GM18868 (cell line): ENCODE data around the gene STXBP1.

Experiments
- ATAC-seq: cut with Tn5 transposase; IDR thresholded peaks from one replicate; pipeline ENCODE4 v1.9.1; 2021; ENCODE audit warnings: mild to moderate bottlenecking, moderate library complexity; ENCODE audit not compliant: unreplicated experiment

STXBP1 gene

DNA sequence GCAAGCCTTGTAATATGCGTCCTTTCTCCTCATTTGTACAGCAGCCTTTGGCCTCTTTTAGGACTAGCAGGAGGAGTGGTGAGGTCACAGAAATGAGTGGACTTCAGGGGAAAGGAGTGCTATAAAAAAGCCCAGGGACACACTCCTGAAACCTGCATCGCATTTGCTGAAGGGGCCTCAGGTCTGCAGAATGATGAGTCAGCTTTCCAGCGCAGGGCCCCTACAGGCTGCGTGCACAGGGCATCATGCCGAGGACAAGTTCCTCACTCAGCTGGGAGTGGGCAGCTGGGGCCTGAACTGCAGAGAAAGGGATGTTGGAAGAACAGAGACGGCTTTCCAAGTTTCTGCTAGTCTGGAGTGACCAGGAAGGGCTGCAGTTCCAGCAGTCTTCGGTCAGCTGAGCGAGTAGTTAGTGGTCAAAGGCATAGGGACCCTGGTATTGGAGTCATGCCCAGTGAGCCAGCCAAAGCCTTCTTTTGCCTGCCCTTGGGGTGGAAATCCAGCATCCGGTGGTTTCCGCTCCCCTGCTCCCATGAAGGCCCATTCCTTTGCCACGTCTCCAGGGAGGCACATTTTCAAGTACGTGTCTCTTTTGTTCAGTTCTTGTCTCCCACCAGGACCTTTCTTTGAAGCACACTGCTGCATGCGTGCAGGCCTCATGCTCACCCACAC is 77.4 kb downstream of the STXBP1 start:
- ATAC-seq: no peak

- ATAC-seq: no peak
Observed at GRCh38 chr9:127690735-127691134, 78.7 kb downstream of the STXBP1 start.

- ATAC-seq: no peak
Observed at GRCh38 chr9:127692071-127692470, 80.0 kb downstream of the STXBP1 start.

- no peak for ATAC-seq
Observed at GRCh38 chr9:127693143-127693542, 81.1 kb downstream of the STXBP1 start.

DNA sequence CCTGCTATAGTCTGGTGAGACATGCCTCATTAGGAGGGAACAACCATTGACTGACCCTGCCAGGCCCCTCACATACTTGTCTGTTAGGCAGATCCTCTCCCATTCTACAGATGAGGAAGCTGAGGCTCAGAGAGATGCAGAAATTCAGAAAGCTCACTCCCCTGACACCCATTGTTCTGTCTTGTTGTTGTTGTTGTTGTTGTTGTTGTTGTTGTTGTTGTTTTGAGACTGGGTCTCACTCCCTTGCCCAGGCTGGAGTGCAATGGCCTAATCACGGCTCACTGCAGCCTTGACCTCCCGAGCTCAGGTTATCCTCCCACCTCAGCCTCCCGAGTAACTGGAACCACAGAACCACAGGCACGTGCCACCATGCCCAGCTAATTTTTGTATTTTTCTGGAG is 81.6 kb downstream of the STXBP1 start:
- ATAC-seq: no peak

DNA sequence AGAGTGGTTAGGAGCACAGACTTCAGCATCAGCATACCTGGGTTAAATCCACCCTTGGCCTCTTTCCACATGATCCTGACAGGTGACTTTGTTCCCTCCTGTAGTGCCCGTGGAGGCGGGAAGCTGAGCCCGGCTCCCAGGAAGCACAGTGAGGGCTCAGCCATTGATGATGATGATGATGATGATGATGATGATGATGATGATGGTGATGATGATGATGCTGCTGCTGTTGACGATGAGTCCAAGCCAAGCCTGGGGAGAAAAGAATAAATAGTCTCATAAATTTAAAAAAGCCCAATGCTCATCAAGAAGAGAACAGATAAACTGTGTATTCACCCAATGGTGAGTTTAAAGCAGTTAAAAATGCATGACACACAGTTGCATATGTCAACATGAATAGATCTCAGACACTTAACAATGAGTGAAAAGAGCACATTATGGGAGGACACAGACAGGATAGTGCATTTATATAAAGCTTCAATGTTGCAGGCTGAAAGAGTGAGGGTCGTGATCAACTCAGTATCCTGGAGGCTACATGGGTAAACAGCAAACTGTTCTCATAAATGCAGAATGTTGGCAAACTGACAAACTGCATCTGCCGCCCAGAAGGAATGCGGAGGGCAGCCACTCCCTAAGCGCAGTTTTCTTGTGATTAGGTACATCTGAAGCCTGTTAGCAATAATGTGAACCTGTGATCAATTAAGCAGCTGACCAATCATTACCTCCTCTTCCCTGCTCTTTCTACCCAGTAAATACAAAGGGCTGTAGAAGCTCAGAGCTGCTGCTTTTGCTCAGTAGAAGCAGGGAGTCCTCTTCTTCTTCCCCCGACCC is 83.0 kb downstream of the STXBP1 start:
- no peak for ATAC-seq

GRCh38 chr9:127697575-127697974 is 85.5 kb downstream of the STXBP1 start:
- ATAC-seq: no peak

GRCh38 chr9:127698386-127698785 is 86.3 kb downstream of the STXBP1 start:
- no peak for ATAC-seq

DNA sequence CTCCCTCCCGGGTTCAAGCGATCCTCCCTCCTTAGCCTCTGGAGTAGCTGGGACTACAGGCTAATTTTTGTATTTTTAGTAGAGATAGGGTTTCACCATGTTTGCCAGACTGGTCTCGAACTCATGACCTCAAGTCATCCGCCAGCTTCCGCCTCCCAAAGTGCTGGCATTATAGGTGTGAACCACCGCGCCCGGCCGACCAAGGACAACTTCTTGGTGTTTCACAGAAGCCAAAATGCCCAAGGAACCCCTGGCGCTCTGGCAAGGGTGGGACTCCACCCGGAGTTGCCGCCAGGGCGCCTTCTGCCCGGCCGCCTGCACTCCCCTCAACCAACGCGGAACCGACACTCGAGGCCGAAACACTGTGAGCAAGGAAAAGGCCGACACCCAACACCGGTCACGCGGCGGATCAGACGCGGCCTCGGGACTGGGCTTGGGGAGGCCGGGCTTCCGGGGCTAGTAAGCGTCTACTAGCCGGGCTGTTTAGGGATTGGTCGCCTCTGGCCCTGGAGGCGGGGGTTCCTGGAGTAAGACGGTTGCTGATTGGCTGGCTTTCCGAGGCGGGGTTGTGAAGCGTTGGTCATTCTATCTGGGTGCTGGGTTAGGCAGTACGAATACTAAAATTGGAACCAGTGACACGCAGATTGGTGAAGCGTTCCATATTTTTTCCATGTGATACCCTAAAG is 87.1 kb downstream of the STXBP1 start:
- ATAC-seq: peak; percentile 87

DNA sequence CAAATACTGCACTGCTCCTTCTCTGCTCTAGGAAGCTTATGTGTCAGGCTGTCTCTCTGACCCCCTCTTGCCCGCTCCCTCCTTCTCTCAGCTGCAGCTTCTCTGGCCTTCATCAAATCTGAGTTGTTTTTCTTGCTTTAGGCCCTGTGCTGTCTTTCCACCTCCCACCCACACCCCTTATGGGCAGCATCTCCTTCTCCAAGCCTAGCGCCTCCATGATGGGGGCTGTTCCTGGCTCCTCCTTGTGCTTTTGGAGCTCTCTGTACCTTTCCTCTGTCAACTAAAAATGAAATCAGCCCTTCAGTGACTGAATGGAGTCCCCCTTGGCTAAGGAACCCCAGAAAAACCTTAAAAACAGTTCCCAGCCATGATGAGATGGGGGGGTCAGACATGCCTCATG is 88.1 kb downstream of the STXBP1 start:
- no peak for ATAC-seq

GRCh38 chr9:127700594-127701255 is 88.6 kb downstream of the STXBP1 start:
- ATAC-seq: no peak

DNA sequence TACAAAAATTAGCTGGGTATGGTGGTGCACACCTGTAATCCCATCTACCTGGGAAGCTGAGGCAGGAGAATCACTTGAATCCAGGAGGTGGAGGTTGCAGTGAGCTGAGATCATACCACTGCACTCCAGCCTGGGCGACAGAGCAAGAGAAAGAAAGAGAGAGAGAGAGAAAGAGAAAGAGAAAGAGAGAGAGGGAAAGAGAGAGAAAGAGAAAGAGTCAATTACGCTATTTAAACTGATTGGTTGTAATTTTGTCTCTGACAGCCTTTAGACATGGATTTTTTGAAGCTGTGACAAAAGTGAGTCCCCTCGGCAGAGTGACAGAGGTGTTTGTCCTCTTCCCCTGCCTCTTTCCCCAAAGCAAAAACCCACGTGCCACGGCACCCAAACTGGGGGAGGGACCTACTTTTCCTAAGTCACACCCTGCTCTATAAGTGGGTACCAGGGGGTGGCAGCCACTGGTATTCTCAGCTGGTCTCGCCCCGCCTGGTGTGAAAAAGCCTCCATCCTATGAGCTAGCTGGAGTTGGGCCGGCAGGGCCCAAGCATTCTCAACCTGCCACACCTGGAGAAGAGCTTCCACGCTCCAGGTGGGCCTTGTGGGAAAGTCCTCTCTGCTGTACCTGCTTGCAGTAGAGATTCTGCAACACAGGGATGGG is 91.3 kb downstream of the STXBP1 start:
- ATAC-seq: no peak

GRCh38 chr9:127705577-127706379 is 93.7 kb downstream of the STXBP1 start:
- ATAC-seq: no peak

GRCh38 chr9:127706836-127707241 is 94.8 kb downstream of the STXBP1 start, which contains the start of gene CFAP157:
Gene CFAP157, plus strand, starts transcription at chr9:127706988. Its CDS starts 44 bp downstream, at chr9:127707032.
- no peak for ATAC-seq

DNA sequence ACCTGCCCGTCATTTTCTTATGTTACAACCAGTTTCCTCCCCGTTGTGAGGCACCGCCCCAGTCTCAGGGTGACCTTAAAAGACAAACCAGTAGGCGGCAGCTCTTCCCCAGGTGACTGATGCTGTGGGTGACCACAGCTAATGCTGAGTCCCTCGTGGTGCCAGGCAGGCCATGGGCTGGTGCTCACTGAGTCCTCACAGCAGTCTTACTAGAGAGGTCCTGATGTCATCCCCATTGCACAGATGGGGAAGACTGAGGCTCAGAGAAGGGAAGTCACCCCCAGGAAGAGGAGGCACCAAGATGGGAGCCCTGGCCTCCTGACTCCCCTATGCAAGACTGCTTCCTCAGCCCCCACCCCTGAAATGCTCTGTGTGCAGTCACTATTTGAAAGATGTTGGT is 95.7 kb downstream of the STXBP1 start:
- ATAC-seq: peak; percentile 53

DNA sequence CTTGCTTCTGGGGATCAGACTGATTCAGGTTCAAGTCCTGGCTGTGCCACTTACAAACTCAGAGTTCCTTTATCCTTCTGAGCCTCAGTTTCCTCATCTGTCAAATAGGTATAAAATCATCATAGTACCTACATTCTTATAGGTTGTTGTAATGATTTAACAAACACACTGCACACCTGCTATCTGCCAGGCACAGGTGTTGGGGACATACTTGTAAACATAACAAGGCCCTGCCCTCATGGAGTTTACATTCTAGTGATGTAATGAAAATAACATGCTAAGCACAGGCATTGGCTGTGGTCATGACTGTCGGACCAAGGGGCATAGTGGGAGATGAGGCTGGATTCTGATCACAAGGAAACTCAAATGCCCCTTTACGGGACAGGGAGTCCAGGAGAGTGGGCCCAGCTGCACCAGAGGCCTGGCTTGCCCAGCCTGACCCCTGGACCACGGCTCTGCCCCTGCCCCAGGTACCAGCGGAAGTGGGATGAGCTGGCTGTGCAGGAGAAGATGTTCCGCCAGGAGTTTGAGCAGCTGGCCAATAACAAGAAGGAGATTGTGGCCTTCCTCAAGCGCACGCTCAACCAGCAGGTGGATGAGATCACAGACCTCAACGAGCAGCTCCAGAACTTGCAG is 97.0 kb downstream of the STXBP1 start:
- no peak for ATAC-seq

- no peak for ATAC-seq
Observed at GRCh38 chr9:127710204-127710783, 98.2 kb downstream of the STXBP1 start.

- no peak for ATAC-seq
Observed at GRCh38 chr9:127711226-127711701, 99.2 kb downstream of the STXBP1 start.

- ATAC-seq: no peak
Observed at GRCh38 chr9:127711831-127712274, 99.8 kb downstream of the STXBP1 start.
